ENCODE results near the gene ZMYM5. TPM values are rescaled to one million over a fixed set of nuclear protein-coding genes. Genes with fewer than 3 reads are reported as not detected.

Gene ZMYM5
- total and polyA plus RNA-seq, 2 of the 4 experiments (the other 2 are of a cell fraction): 7.0 to 10.2 TPM

GRCh38 chr13:19890030-19890429 lies 26.6 kb upstream of the ZMYM5 start:
- no peak overlapping the region for H3K4me3 ChIP-seq (ENCODE audit: insufficient read depth, low read depth, low read length)
- no peak overlapping the region for H3K27ac ChIP-seq (ENCODE audit: insufficient read depth, low read length)
- DNase-seq: no peak
- H2BK20ac ChIP-seq (ENCODE audit: low read depth, low read length): no peak overlapping the region
- no peaks in the 10 kb centered on the region for H3K79me1 ChIP-seq (ENCODE audit: low read depth in 1 of 2, low read length in 2 of 2)
- H2AK9ac ChIP-seq (replicated peaks; ENCODE audit: low read depth, low read length, poor library complexity): no peak overlapping the region
- no peaks in the 10 kb centered on the region for H3K9me1 ChIP-seq (ENCODE audit: insufficient read depth, low read length)
- H3K27me3 ChIP-seq (ENCODE audit: control insufficient read depth, insufficient read depth, low read length): no peaks in the 10 kb centered on the region
- H3K4ac ChIP-seq (ENCODE audit: low read depth, low read length): no peak overlapping the region
- no TSS peak for BruUV-seq (replicated peaks)
- H4K5ac ChIP-seq (ENCODE audit: low read depth, low read length): no peak overlapping the region
- no peak overlapping the region for H3K23ac ChIP-seq (ENCODE audit: low read depth, low read length)
- ChIA-PET CTCF (interaction anchor here (0.6 kb wide), 1 partner anchor 113 kb away, joined by 3 read pairs; no protein-coding TSS in a partner anchor), POLR2A (ENCODE audit: unreplicated experiment) (no interaction called here)
- no peaks in the 10 kb centered on the region for H3K4me1 ChIP-seq (ENCODE audit: control insufficient read depth, insufficient read depth, low read length)
- no peak overlapping the region for H3K18ac ChIP-seq (ENCODE audit: low read depth, low read length)
- no peaks in the 10 kb centered on the region for H3K9me3 ChIP-seq (ENCODE audit: control insufficient read depth, insufficient read depth, low read length)
- dilution Hi-C loops (cut with HindIII; ENCODE audit: low sequenced_read_pairs, unreplicated experiment): no loop called here
- H3K56ac ChIP-seq (ENCODE audit: extremely low read depth, insufficient read depth, low read length): no peak overlapping the region
- H2BK120ac ChIP-seq (ENCODE audit: low read depth, low read length): no peak overlapping the region
- H2BK15ac ChIP-seq (ENCODE audit: low read depth, low read length): no peak overlapping the region
- 90% methylated on average over 2 of the region's 6 CpGs; no CpG with 5 or more reads in 1 of the 2 experiments for WGBS, 2 experiments (ENCODE audit: extremely low coverage in 2 of 2, insufficient read length in 1 of 2)
- H4K8ac ChIP-seq (ENCODE audit: low read depth in 2 of 2, low read length in 2 of 2): no peak overlapping the region
- in situ Hi-C loops (cut with MboI; ENCODE audit: low sequenced_read_pairs): no loop called here
- no peak overlapping the region for H3K14ac ChIP-seq (replicated peaks; ENCODE audit: low read depth, low read length)
- H3K36me3 ChIP-seq (ENCODE audit: control insufficient read depth, insufficient read depth, low read length): no peaks in the 10 kb centered on the region
- intact Hi-C loops (cut with micrococcal nuclease): loop anchor here (10.0 kb wide), 1 partner anchor 295 kb away; no protein-coding TSS in a partner anchor
- no peak overlapping the region for H2BK5ac ChIP-seq (ENCODE audit: low read depth, low read length, poor library complexity, severe bottlenecking)
- H4K20me1 ChIP-seq (ENCODE audit: insufficient read depth, low read length): no peaks in the 10 kb centered on the region; the same call in 1 of the 2 replicates
- no peak for ATAC-seq (ENCODE audit: low read depth)
- H2AFZ ChIP-seq (replicated peaks; ENCODE audit: low read length, poor library complexity): no peak overlapping the region
- no peak overlapping the region for H4K91ac ChIP-seq (ENCODE audit: insufficient read depth, low read depth, low read length)
- TF ChIP-seq FOS (IDR thresholded peaks at IDR 0.05; ENCODE audit: low read depth, low read length): no peak
- TF ChIP-seq MXI1 (IDR thresholded peaks at IDR 0.05; ENCODE audit: borderline replicate concordance, low read depth, low read length): no peak
- TF ChIP-seq RAD21 (IDR thresholded peaks at IDR 0.05; ENCODE audit: low read length): no peak
- no peak for TF ChIP-seq MAFK (IDR thresholded peaks at IDR 0.05; ENCODE audit: low read depth, low read length)
- TF ChIP-seq CEBPB (IDR thresholded peaks at IDR 0.05; ENCODE audit: low read depth, low read length): no peak
- TF ChIP-seq CTCF (conservative IDR thresholded peaks at IDR 0.05; ENCODE audit: low read depth, low read length): no peak
- no peak for TF ChIP-seq POLR2A (IDR thresholded peaks at IDR 0.05; ENCODE audit: low read depth, low read length)
- TF ChIP-seq RFX5 (IDR thresholded peaks at IDR 0.05; ENCODE audit: low read depth, low read length): no peak
- TF ChIP-seq BHLHE40 (IDR thresholded peaks at IDR 0.05; ENCODE audit: low read depth, low read length): no peak
- no peak for TF ChIP-seq MAZ (IDR thresholded peaks at IDR 0.05; ENCODE audit: borderline replicate concordance, low read depth, low read length)
- no peak for TF ChIP-seq ELK1 (IDR thresholded peaks at IDR 0.05; ENCODE audit: borderline replicate concordance, low read depth, low read length)
- TF ChIP-seq CHD1 (IDR thresholded peaks at IDR 0.05; ENCODE audit: low read depth, low read length): no peak
- TF ChIP-seq RCOR1 (IDR thresholded peaks at IDR 0.05; ENCODE audit: insufficient replicate concordance, low read length): no peak
- TF ChIP-seq SMC3 (IDR thresholded peaks at IDR 0.05; ENCODE audit: low read depth, low read length): no peak
- TF ChIP-seq NFE2L2 (IDR thresholded peaks at IDR 0.05; ENCODE audit: low read depth, low read length): no peak
- TF ChIP-seq USF2 (IDR thresholded peaks at IDR 0.05; ENCODE audit: low read depth, low read length): no peak
- H3K4me2 ChIP-seq (ENCODE audit: low read depth, low read length): no peak overlapping the region
- no peak overlapping the region for H3K9ac ChIP-seq (ENCODE audit: low read depth, low read length)
- H2AK5ac ChIP-seq (ENCODE audit: low read depth, low read length): no peak overlapping the region

Data from IMR-90 (cell line).